Neural cell (in vitro differentiated cells): ENCODE results near the gene OR2A7.
"Not testable (repeated sequence)": the region's sequence is repeated elsewhere in the genome, so short reads cannot be mapped to it uniquely, and the experiment has no call there.

Experiments used
- EP300 ChIP-seq: fragments of 450-650 bp; conservative IDR thresholded peaks from 2 replicates; pipeline ENCODE4 v1.6.1; 2014; ENCODE audit warnings: antibody characterized with exemption, mild to moderate bottlenecking, moderate library complexity; ENCODE audit not compliant: poor library complexity, severe bottlenecking
- EZH2 ChIP-seq: fragments of 200-600, 300-800 bp; shearing (Covaris generic), sonication (generic); IDR thresholded peaks from 2 replicates; pipeline ENCODE4 v1.6.1; 2014; ENCODE audit warnings: antibody characterized with exemption, low read length, borderline replicate concordance, mild to moderate bottlenecking; ENCODE audit not compliant: insufficient read depth, poor library complexity, severe bottlenecking
- POLR2AphosphoS5 ChIP-seq: IDR thresholded peaks from 2 replicates; pipeline ENCODE4 v1.6.1; 2012
- SMC3 ChIP-seq: fragments of 450-650 bp; conservative IDR thresholded peaks from 2 replicates; pipeline ENCODE4 v1.6.1; 2014; ENCODE audit warnings: antibody characterized with exemption, mild to moderate bottlenecking, moderate library complexity; ENCODE audit not compliant: poor library complexity
- TF ChIP-seq, protein P1 (sequence below): fragments of 450-650 bp; IDR thresholded peaks from 2 replicates; pipeline ENCODE4 v1.5.1; 2014; ENCODE audit warnings: antibody characterized with exemption, mild to moderate bottlenecking, moderate library complexity; ENCODE audit not compliant: poor library complexity, severe bottlenecking
- TF ChIP-seq, protein P2 (sequence below): IDR thresholded peaks from 2 replicates; pipeline ENCODE4 v1.6.1; 2012; ENCODE audit warnings: borderline replicate concordance

DNA sequence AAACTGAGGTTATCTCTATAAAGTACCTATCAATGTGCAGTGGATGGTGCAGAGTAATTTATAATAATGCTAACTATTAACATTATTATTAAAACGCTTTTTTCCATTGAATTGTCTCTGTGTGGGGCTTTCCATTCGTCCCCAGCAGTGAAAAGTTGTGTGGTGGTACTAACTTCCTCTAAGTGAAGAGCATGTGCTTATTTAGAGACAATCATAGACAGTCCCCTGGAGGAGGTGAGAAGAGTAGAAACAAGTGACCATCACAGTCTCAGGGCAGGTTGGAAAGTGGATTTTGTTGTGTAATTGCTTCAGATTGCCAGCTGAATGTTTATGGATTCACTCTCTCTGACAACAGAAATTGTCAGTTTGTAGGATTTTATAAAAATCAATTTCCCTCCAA is 33.6 kb downstream of the OR2A7 start:
- not testable (repeated sequence) for TF ChIP-seq EP300, POLR2AphosphoS5, SMC3, EZH2
- TF ChIP-seq, protein P1, sequence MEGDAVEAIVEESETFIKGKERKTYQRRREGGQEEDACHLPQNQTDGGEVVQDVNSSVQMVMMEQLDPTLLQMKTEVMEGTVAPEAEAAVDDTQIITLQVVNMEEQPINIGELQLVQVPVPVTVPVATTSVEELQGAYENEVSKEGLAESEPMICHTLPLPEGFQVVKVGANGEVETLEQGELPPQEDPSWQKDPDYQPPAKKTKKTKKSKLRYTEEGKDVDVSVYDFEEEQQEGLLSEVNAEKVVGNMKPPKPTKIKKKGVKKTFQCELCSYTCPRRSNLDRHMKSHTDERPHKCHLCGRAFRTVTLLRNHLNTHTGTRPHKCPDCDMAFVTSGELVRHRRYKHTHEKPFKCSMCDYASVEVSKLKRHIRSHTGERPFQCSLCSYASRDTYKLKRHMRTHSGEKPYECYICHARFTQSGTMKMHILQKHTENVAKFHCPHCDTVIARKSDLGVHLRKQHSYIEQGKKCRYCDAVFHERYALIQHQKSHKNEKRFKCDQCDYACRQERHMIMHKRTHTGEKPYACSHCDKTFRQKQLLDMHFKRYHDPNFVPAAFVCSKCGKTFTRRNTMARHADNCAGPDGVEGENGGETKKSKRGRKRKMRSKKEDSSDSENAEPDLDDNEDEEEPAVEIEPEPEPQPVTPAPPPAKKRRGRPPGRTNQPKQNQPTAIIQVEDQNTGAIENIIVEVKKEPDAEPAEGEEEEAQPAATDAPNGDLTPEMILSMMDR, result not testable (repeated sequence)
- TF ChIP-seq, protein P2, sequence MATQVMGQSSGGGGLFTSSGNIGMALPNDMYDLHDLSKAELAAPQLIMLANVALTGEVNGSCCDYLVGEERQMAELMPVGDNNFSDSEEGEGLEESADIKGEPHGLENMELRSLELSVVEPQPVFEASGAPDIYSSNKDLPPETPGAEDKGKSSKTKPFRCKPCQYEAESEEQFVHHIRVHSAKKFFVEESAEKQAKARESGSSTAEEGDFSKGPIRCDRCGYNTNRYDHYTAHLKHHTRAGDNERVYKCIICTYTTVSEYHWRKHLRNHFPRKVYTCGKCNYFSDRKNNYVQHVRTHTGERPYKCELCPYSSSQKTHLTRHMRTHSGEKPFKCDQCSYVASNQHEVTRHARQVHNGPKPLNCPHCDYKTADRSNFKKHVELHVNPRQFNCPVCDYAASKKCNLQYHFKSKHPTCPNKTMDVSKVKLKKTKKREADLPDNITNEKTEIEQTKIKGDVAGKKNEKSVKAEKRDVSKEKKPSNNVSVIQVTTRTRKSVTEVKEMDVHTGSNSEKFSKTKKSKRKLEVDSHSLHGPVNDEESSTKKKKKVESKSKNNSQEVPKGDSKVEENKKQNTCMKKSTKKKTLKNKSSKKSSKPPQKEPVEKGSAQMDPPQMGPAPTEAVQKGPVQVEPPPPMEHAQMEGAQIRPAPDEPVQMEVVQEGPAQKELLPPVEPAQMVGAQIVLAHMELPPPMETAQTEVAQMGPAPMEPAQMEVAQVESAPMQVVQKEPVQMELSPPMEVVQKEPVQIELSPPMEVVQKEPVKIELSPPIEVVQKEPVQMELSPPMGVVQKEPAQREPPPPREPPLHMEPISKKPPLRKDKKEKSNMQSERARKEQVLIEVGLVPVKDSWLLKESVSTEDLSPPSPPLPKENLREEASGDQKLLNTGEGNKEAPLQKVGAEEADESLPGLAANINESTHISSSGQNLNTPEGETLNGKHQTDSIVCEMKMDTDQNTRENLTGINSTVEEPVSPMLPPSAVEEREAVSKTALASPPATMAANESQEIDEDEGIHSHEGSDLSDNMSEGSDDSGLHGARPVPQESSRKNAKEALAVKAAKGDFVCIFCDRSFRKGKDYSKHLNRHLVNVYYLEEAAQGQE, result not testable (repeated sequence)
